Kidney glomerular epithelial cell (primary cell): Measurements from ENCODE around the gene CEACAM21.

Source experiments
- DNase-seq: peaks from one replicate; lab custom pipeline; 2025; lab: John Stamatoyannopoulos, UW

CEACAM21 gene

GRCh38 chr19:41575998-41576397 is at the start of gene CEACAM21:
TSS of gene CEACAM21 (plus strand) at chr19:41576166. CDS start at chr19:41576275, 109 bp downstream.
- DNase-seq: no peak

GRCh38 chr19:41527089-41527488 is 48.9 kb upstream of the CEACAM21 start:
- no peak for DNase-seq

- no peak for DNase-seq
Observed at GRCh38 chr19:41528106-41528505, 47.9 kb upstream of the CEACAM21 start.

- DNase-seq: no peak
Observed at GRCh38 chr19:41529484-41530183, 46.3 kb upstream of the CEACAM21 start.

- no peak for DNase-seq
Observed at GRCh38 chr19:41530184-41530534, 45.8 kb upstream of the CEACAM21 start.

- no peak for DNase-seq
Observed at GRCh38 chr19:41530761-41531301, 45.1 kb upstream of the CEACAM21 start.

- no peak for DNase-seq
Observed at GRCh38 chr19:41531438-41532311, 44.3 kb upstream of the CEACAM21 start.

- DNase-seq: no peak
Observed at GRCh38 chr19:41532526-41532925, 43.4 kb upstream of the CEACAM21 start.

GRCh38 chr19:41533671-41534215 is 42.2 kb upstream of the CEACAM21 start:
- no peak for DNase-seq

- DNase-seq: no peak
Observed at GRCh38 chr19:41535029-41535622, 40.8 kb upstream of the CEACAM21 start.

- no peak for DNase-seq
Observed at GRCh38 chr19:41537789-41538188, 38.2 kb upstream of the CEACAM21 start.

GRCh38 chr19:41540041-41540695 is 35.8 kb upstream of the CEACAM21 start:
- peak; percentile 7 for DNase-seq

GRCh38 chr19:41541990-41542584 is 33.9 kb upstream of the CEACAM21 start:
- peak; percentile 9 for DNase-seq

- DNase-seq: no peak
Observed at GRCh38 chr19:41542622-41543021, 33.3 kb upstream of the CEACAM21 start.

GRCh38 chr19:41543582-41543981 is 32.4 kb upstream of the CEACAM21 start:
- no peak for DNase-seq

GRCh38 chr19:41545547-41545946 is 30.4 kb upstream of the CEACAM21 start:
- DNase-seq: no peak

GRCh38 chr19:41546386-41546789 is 29.6 kb upstream of the CEACAM21 start:
- DNase-seq: no peak

GRCh38 chr19:41546961-41547360 is 29.0 kb upstream of the CEACAM21 start:
- DNase-seq: no peak

- no peak for DNase-seq
Observed at GRCh38 chr19:41547569-41547968, 28.4 kb upstream of the CEACAM21 start.

GRCh38 chr19:41548047-41548446 is 27.9 kb upstream of the CEACAM21 start:
- no peak for DNase-seq

GRCh38 chr19:41548954-41549688 is 26.8 kb upstream of the CEACAM21 start:
- no peak for DNase-seq
